ENCODE measurements around the gene SOCS4.
A peak's percentile ranks its signal among the peaks of the same experiment; 100 is the strongest.

SOCS4 gene

DNA sequence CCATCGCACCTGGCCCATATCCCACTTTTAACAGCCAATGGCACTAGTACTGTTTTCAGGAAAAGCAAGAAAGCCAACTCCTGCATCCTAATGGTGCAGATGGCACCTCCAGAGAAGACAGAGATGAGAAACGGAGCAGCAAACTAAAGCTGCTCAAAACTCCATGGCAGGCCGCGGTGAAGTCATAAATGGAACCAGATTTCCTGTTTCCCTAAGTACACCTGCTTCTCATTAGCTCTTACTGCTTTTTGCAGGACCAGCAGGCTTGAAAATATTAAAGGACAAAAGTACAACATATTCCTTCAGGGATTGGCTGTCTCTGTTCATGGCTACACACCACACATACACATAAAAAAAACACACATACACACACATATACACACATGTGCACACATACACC, 65.3 kb downstream of the SOCS4 start:
- no peak for DNase-seq

DNA sequence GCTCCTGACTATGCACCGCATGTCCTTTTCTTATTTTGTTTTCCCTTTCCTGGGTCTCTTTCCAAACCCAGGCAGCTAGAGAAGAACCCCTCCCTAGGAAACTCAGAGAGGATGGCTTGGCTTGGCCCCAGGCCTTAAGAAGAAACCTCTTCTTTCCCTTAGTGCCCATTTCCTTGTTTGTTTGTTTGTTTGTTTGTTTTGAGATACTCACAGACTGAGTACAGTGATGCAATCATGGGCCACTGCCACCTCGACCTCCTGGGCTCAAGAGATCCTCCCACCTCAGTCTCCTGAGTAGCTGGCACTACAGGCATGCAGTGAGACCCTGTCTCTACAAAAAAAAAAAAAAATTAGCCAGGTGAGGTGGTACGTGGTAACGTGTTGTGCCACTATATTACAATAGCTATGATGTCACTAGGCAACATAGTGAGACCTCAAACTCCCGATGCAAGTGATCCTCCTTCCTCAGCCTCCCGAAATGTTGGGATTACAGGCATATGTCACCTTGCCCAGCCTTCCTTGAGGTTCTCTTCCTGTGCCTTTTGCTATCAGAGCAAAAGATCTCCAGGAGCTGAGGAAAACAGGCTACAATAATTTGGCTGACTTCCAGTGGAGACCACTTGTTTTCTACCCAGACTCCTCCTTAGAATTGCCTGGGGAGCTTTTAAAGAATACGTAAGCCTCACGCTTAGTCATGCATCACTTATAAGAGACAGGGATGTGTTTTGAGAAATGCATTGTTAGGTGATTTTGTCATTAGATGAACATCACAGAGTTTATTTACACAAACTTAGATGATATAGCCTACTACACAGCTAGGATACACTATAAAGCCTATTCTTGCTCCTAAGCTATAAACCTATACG, 67.5 kb downstream of the SOCS4 start:
- no peak for DNase-seq

DNA sequence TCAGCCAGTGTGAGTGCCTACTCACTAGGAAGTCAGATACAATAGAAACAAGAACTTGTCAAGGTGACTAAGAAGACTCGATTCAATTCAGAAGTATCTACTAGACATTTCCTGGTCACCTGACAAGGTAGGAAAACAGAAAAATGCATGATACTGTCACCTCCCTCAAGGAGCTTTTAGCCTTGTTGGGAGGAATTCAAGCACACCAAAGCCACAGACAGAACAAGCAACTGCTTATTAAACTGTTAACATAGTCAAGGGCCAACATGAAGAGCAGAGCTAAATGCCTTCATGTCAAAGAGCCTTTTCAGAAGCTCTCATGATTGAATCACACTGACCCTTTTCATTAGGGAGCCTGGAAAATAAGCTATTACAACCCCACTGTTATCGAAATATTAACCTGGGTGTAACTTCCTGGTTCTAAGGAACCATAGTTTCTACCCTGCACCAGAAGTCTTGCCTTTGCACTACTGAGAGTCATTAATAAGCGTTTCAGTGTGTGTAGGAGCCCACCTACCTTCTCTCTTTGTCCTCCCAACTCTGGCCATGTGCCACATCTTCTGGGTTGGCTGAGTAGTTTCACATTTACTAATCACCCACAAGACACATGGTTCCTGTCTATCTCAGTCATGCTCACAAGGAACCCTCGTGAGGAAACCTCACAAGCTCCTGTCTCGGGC, 71.0 kb downstream of the SOCS4 start:
- DNase-seq: peak; percentile 18

DNA sequence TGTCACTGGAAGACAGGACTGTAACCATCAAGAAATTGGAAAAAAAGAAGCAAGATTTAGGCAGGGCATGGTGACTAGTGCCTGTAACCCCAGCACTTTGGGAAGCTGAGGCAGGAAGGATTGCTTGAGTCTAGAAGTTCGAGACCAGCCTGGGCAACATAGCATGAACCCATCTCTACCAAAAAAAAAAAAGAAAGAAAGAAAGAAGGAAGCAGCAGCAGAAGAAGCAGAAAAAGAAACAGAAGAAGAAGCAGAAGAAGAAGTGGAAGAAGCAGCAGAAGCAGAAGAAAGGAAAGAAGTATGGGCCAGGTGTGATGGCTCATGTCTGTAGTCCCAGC, 71.5 kb downstream of the SOCS4 start:
- no peak for DNase-seq
